ENCODE results near the gene CPLANE1.

Gene CPLANE1

GRCh38 chr5:37132646-37133045 is 116.5 kb downstream of the CPLANE1 start:
- Histone ChIP-seq H3K4me2 (ENCODE audit: low read length) (no peak overlapping the region), H3K4me1 (ENCODE audit: insufficient read depth, low read length, severe bottlenecking) (no peaks in the 10 kb centered on the region), H3K4me3 (ENCODE audit: low read depth, low read length, poor library complexity, severe bottlenecking) (no peak overlapping the region), H3K27me3 (ENCODE audit: insufficient read depth, low read length) (no peaks in the 10 kb centered on the region), H2AFZ (ENCODE audit: low read length) (no peak overlapping the region), H3K27ac (ENCODE audit: low read depth, low read length, poor library complexity, severe bottlenecking) (no peak overlapping the region), H3F3A (ENCODE audit: insufficient read depth, low read length) (no peaks in the 10 kb centered on the region), H3K9me3 (ENCODE audit: low read length) (peaks cover 4% of the 10 kb centered on the region; the same call in 1 of the 2 replicates), H3K9me2 (ENCODE audit: low read depth, low read length) (no peaks in the 10 kb centered on the region), H4K20me1 (ENCODE audit: insufficient read depth, low read length) (no peaks in the 10 kb centered on the region), H3K36me3 (ENCODE audit: insufficient read depth, low read length) (peaks cover 27% of the 10 kb centered on the region), H3K79me2 (ENCODE audit: insufficient read depth, low read length) (no peaks in the 10 kb centered on the region), H3K9ac (ENCODE audit: low read length) (no peak overlapping the region)
- no peak for TF ChIP-seq EZH2 (IDR thresholded peaks at IDR 0.05; ENCODE audit: borderline replicate concordance, low read length)
- TF ChIP-seq CTCF (IDR thresholded peaks at IDR 0.05; ENCODE audit: low read length): no peak

- H3K4me3 ChIP-seq (ENCODE audit: low read depth, low read length, poor library complexity, severe bottlenecking): no peak overlapping the region
- peaks cover 14% of the 10 kb centered on the region for H3K4me1 ChIP-seq (ENCODE audit: insufficient read depth, low read length, severe bottlenecking)
- no peaks in the 10 kb centered on the region for H3K27me3 ChIP-seq (ENCODE audit: insufficient read depth, low read length)
- H3K9me3 ChIP-seq (ENCODE audit: low read length): no peaks in the 10 kb centered on the region
- H3K9me2 ChIP-seq (ENCODE audit: low read depth, low read length): no peaks in the 10 kb centered on the region
- H3K9ac ChIP-seq (ENCODE audit: low read length): no peak overlapping the region
- no peak overlapping the region for H3K4me2 ChIP-seq (ENCODE audit: low read length)
- no peaks in the 10 kb centered on the region for H3F3A ChIP-seq (ENCODE audit: insufficient read depth, low read length)
- H3K36me3 ChIP-seq (ENCODE audit: insufficient read depth, low read length): peaks cover 9% of the 10 kb centered on the region
- H4K20me1 ChIP-seq (ENCODE audit: insufficient read depth, low read length): no peaks in the 10 kb centered on the region
- no peak for TF ChIP-seq EZH2 (IDR thresholded peaks at IDR 0.05; ENCODE audit: borderline replicate concordance, low read length)
- no peak for TF ChIP-seq CTCF (IDR thresholded peaks at IDR 0.05; ENCODE audit: low read length)
- peak overlapping the region; percentile 66 for H3K27ac ChIP-seq (ENCODE audit: low read depth, low read length, poor library complexity, severe bottlenecking)
- no peak overlapping the region for H2AFZ ChIP-seq (ENCODE audit: low read length)
- no peaks in the 10 kb centered on the region for H3K79me2 ChIP-seq (ENCODE audit: insufficient read depth, low read length)
Measured at GRCh38 chr5:37121465-37121864, 127.7 kb downstream of the CPLANE1 start.

GRCh38 chr5:37121027-37121426 is 128.1 kb downstream of the CPLANE1 start:
- Histone ChIP-seq H3K4me1 (ENCODE audit: insufficient read depth, low read length, severe bottlenecking) (peaks cover 14% of the 10 kb centered on the region), H3K79me2 (ENCODE audit: insufficient read depth, low read length) (no peaks in the 10 kb centered on the region)

More at GRCh38 chr5:37121027-37121426, 128.1 kb downstream of the CPLANE1 start:
- Histone ChIP-seq H2AFZ (ENCODE audit: low read length) (no peak overlapping the region), H3F3A (ENCODE audit: insufficient read depth, low read length) (no peaks in the 10 kb centered on the region), H3K36me3 (ENCODE audit: insufficient read depth, low read length) (peaks cover 9% of the 10 kb centered on the region), H3K9me3 (ENCODE audit: low read length) (no peaks in the 10 kb centered on the region), H3K4me3 (ENCODE audit: low read depth, low read length, poor library complexity, severe bottlenecking) (no peak overlapping the region), H3K9ac (ENCODE audit: low read length) (no peak overlapping the region), H3K27me3 (ENCODE audit: insufficient read depth, low read length) (no peaks in the 10 kb centered on the region), H3K27ac (ENCODE audit: low read depth, low read length, poor library complexity, severe bottlenecking) (peak overlapping the region; percentile 66), H4K20me1 (ENCODE audit: insufficient read depth, low read length) (no peaks in the 10 kb centered on the region), H3K4me2 (ENCODE audit: low read length) (no peak overlapping the region), H3K9me2 (ENCODE audit: low read depth, low read length) (no peaks in the 10 kb centered on the region)
- no peak for TF ChIP-seq EZH2 (IDR thresholded peaks at IDR 0.05; ENCODE audit: borderline replicate concordance, low read length)
- TF ChIP-seq CTCF (IDR thresholded peaks at IDR 0.05; ENCODE audit: low read length): no peak

Data from OCI-LY1 (cell line).